AG10803 (cell line): Measurements from ENCODE around the gene PXN.

ENCODE experiments used
- DNase-seq: peaks from one replicate; pipeline ENCODE4 v3.0.0; 2010; ENCODE audit warnings: low read depth
- H3K4me3 ChIP-seq: 2 replicates; pipeline ENCODE4 v1.5.1; 2011; ENCODE audit warnings: mild to moderate bottlenecking, low read length, control low read depth
- TF ChIP-seq, protein P1 (sequence below): conservative IDR thresholded peaks from 2 replicates; pipeline ENCODE4 v1.5.1; 2011; ENCODE audit warnings: mild to moderate bottlenecking, low read length, control low read depth, inconsistent platforms

Gene PXN

DNA sequence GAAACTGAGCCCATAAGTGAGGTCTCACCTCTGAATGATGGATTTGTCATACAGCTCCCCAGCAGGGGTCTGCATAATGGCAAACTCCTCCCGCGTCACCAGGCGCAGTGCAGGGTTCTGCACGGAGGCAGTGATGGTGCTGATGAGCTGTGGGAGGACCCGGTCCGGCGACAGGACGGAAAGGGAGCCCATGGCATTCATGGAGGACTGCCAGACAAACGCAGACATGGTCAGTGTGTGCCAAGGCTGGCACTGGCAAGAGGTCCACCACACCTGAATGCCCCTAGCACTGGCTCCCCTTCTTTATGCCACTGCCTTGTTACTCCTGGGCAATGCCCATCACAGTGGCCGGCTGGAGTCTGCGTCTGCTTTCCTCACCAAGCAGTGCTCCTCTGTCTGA is 103.7 kb downstream of the PXN start:
- DNase-seq: no peak
- TF ChIP-seq, protein P1, sequence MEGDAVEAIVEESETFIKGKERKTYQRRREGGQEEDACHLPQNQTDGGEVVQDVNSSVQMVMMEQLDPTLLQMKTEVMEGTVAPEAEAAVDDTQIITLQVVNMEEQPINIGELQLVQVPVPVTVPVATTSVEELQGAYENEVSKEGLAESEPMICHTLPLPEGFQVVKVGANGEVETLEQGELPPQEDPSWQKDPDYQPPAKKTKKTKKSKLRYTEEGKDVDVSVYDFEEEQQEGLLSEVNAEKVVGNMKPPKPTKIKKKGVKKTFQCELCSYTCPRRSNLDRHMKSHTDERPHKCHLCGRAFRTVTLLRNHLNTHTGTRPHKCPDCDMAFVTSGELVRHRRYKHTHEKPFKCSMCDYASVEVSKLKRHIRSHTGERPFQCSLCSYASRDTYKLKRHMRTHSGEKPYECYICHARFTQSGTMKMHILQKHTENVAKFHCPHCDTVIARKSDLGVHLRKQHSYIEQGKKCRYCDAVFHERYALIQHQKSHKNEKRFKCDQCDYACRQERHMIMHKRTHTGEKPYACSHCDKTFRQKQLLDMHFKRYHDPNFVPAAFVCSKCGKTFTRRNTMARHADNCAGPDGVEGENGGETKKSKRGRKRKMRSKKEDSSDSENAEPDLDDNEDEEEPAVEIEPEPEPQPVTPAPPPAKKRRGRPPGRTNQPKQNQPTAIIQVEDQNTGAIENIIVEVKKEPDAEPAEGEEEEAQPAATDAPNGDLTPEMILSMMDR: no peak

More for the DNA sequence above, 103.7 kb downstream of the PXN start:
- no peak overlapping the region for H3K4me3 ChIP-seq
